Ramos (cell line): ENCODE data around the gene GLOD5.

Experiments
- in situ Hi-C: fragments of 300-500 bp; cut with MboI; formaldehyde crosslinking; loops from one replicate; pipeline ENCODE4 v1.14.3; 2022; ENCODE audit warnings: low sequenced_read_pairs; ENCODE audit not compliant: unreplicated experiment

Gene GLOD5

GRCh38 chrX:48761674-48762471 lies at the start of gene GLOD5:
Gene GLOD5, plus strand, starts transcription at chrX:48761747. Its CDS starts 44 bp downstream, at chrX:48761791.
- in situ Hi-C loops, result no loop called here

GRCh38 chrX:48711929-48712505 lies 49.5 kb upstream of the GLOD5 start:
- in situ Hi-C loops, result no loop called here

DNA sequence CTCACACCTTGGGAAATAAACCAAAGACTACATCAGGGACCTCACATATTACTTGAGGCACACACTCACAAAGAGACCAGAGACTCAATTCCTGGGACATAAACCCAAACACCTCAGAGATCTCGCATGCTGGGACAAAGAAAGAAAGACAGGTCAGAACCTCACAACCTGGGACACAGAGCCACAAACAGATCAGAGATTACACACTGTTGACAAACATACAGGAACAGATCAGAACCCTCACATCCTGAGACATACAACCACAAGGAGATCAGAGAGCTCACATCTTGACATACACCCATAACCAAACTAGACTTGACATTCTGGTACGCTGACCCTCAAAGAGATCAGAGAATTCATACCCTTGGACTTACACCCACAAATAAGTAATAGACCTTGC lies 47.7 kb upstream of the GLOD5 start:
- in situ Hi-C loops, result no loop called here

DNA sequence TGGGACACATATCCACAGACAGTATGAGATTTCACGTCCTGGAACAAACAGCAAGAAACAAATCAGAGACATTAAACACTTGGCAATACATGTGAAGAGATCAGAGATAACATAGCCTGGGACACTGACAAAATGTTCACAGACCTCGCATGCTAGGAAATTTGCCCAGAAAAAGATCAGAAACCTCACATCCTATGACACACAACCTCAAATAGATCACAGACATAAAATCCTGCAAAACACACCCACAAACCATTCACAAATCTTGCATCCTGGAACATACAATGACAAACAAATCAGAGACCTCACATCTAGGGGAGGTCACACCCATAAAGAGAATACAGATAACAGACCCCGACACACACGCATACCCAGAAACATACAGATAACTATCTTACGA lies 47.0 kb upstream of the GLOD5 start:
- in situ Hi-C loops, result no loop called here

DNA sequence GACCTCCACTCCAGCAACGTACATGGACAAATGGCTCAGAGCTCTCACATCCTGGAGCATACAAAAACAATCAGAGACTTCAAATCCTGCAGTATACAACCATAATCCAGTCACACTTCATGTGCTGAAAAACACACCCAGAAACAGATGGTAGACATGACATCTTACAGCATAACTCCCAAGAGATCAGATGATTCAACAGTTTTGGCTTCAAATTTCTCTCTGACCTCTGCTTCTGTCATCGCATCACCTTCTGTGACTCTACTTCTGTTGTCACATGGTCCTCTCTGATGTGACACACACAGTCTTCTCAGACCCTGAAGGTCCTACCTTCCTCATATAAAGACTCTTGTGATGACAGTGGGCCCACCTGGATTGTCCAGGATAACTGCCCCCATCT lies 46.5 kb upstream of the GLOD5 start:
- in situ Hi-C loops, result no loop called here

- in situ Hi-C loops, result no loop called here
These were observed 45.6 kb upstream of the GLOD5 start for GRCh38 chrX:48715876-48716502.

- in situ Hi-C loops, result no loop called here
These were observed 41.6 kb upstream of the GLOD5 start for GRCh38 chrX:48719958-48720357.

DNA sequence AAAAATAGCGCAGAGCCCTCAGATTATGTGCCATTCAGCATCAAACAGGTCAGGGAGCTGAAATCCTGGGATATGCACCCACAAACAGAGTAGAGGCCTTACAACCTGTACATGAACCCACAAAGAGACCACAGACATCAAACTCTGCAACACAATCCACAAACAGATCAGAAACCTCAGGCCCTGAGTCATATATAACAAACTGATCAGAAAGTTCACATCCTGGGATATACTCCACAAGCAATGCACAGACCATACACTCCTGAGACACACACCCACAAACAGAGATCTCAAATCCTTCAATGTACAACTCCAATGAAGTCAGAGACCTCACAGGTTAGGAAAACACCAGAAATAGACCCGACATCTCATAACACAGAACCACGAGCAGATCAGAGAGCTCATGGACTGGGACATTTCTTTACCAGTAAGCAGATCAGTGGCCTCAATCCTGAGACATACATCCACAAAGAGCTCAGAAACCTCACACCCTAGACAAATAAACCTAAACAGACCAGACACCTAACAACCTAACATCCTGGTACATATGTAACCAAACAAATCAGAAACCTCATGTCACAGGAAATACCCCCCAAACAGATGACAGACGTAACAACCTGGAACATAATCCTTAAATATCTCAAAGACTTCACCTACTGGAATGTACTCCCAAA lies 40.8 kb upstream of the GLOD5 start:
- in situ Hi-C loops, result no loop called here

DNA sequence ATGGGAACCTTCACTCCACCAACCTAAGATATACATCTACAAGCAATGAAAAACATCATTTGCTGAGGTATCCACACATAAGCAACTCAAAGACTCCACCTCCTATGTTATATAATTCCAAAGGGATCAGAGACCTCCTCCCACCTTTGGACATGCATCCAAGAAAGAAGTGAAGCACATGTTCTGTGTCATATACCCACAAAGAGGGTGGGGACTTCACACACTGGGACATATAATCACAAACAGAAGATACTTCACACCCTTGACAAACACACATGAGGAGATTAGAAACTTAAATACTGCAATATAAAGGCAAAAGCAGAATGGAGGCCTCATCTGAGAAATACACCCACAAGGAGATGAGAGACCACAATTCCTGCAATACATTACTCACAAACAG lies 39.6 kb upstream of the GLOD5 start:
- in situ Hi-C loops, result no loop called here

DNA sequence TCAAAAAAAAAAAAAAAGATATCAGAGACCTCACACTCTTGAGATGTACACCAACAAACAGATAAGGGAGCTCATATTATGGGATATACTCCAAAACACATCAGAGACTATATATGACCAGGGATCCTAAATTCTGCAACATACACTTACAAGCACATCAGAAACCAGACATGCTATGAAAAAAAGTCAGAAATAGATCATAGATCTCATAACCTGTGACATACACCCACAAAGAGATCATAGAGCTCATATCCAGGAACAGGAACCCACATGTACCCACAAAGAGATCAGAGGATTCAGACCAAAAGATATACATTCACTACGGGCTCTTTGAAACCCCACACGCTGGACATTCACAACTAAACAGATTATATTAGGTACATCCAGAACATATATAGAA lies 35.0 kb upstream of the GLOD5 start:
- in situ Hi-C loops, result no loop called here

DNA sequence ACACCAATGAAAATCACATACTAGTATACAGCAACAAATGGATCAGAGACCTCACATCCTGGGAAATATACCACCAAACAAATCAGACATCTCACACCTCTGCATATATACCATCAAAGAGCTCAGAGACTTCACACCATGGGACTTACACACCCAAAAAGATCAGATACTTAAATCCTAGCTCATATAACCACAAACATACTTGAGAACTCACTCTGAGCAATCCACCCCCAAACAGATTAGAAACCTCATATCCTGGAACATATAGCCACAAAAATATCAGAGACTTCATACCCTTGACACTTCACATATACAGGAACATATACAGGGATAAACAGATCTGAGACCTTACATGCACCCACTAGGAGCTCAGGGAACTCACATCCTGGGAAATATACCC lies 32.9 kb upstream of the GLOD5 start:
- in situ Hi-C loops, result no loop called here

DNA sequence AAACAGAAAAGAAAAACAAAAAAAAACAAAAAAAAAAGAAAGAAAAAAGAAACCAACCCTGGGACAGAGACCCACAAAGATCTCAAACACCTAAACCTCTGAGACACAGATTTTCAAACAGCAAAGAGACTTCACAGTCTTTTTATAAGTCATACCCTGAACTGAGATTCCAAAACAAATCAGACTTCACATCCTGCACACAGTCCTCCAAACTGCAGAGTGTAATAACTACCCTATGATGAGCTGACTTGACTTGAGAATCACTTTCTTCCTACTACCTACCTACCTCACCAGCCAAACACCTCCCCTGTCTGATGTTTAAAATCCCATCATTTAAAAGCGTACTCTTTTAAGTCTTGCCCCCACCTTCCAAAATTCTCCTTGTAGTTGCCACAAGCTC lies 25.2 kb upstream of the GLOD5 start:
- in situ Hi-C loops, result no loop called here

DNA sequence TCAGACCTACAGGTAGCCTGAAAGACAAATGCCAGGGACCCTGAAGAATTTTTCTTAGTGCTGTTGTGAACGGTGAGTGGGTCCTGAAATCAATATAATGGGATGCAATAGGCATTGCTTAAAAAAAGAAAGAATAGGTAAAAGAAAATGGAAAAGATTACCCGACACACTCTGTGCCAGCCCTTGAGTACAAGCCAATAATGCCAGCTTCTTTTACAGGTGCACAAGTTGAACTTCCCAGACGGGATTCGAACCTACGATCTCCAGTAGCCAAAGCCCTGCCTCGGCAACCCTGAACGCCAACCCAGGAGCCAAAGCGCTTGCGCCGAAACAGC lies 24.7 kb upstream of the GLOD5 start:
- in situ Hi-C loops, result no loop called here

GRCh38 chrX:48737213-48737938 lies 24.2 kb upstream of the GLOD5 start:
- in situ Hi-C loops, result no loop called here

- in situ Hi-C loops, result no loop called here
These were observed 23.6 kb upstream of the GLOD5 start for GRCh38 chrX:48737940-48738339.

DNA sequence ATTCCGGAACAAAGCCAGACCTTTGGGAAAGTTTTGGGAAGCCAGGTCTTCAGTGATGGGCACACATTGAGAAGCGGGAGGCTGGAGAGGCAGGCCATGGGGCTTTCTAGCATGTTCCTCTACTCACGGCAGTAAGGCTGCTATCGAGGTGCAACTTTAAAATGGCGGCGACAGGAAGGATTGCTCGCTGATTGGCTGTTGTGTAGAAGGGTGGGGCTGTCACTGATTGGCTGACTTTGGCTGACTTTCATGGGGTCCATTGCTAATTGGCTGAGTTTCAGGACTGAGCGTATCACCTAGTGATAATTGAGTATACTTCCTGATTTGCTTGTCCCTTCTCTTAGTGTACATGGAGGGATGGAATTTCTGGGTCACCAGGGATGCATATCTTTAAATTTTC lies 19.7 kb upstream of the GLOD5 start:
- in situ Hi-C loops, result no loop called here

- in situ Hi-C loops, result no loop called here
These were observed 16.3 kb upstream of the GLOD5 start for GRCh38 chrX:48745222-48745621.

- in situ Hi-C loops, result no loop called here
These were observed 14.0 kb upstream of the GLOD5 start for GRCh38 chrX:48747415-48748016.

DNA sequence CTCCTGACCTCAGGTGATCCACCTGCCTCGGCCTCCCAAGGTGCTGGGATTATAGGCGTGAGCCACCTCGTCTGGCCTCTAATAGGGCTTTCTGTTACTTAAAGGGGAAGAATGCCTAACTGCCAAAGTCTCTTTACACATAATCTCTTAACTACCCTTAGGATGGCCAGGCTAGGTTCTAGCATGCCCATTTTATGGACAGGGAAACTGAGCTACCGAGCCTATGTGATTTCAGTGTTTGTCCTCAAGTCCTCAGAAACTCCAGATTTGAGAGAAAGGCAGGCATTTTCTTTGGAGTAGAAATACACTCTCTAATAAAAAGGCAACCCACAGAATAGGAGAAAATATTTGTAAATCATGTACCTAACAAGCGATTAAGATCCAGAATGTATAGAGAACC lies 12.4 kb upstream of the GLOD5 start:
- in situ Hi-C loops, result no loop called here

GRCh38 chrX:48751343-48751742 lies 10.2 kb upstream of the GLOD5 start:
- in situ Hi-C loops, result no loop called here
